ENCODE data around the gene FRMD3. TPM values are rescaled to one million over a fixed set of nuclear protein-coding genes. Genes with fewer than 3 reads are reported as not detected.

The FRMD3 gene
- total RNA-seq, 1 experiment from 2014 or later, result 14.5 TPM

DNA sequence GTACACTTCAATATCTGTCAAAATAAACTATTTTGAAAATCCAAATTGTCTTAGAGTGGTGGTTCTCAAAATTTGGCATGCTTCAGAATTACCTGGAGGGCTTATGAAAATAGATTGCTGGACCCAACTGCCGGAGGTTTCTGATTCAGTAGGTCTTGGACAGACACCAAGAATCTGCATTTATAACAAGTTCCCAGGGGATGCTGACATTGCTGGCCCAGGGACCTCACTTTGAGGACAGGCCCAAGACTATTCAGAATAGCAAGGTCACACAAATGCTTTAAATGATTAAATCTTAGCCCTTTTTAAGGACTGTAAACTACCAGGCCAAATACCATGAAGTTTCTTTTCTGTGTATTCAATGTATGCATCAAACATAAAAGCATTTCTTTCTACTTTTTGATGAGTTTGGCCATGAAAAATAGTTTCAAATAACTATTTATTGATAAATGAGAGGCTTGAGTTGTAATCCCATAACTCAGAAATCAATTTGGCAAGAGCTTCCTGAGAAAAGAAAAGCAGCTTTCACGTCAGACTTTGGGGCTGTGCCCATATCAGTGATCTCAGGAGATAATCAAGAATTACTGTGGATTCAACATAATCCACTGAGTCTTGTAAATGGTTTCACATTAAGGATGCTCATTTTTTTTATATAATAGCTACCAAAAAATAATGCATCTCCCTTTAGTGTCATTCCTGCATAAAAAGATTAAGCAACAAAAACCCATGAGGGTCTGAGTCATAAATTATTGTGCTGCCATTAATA lies 191.4 kb downstream of the FRMD3 start:
- in situ Hi-C loops (cut with HindIII; ENCODE audit: low pct_unique_long_range_greater_than_20kb, low sequenced_read_pairs), result no loop called here
- ChIA-PET CTCF (interaction anchor here (0.5 kb wide), 1 partner anchor 191 kb away, joined by 3 read pairs; no protein-coding TSS in a partner anchor), POLR2A (no interaction called here)
- Histone ChIP-seq H3K9me3 (ENCODE audit: control insufficient read depth, insufficient read depth, low read depth, low read length) (no peaks in the 10 kb centered on the region), H3K4me1 (ENCODE audit: control insufficient read depth, insufficient read depth, low read length) (no peaks in the 10 kb centered on the region), H3K36me3 (ENCODE audit: control insufficient read depth, insufficient read depth, low read length) (no peaks in the 10 kb centered on the region; the same call in 1 of the 2 replicates), H3K27ac (ENCODE audit: low read length) (no peak overlapping the region), H3K4me3 (ENCODE audit: low read depth in 2 of 2, low read length in 2 of 2) (no peak overlapping the region), H3K27me3 (ENCODE audit: control insufficient read depth, insufficient read depth, low read length) (no peaks in the 10 kb centered on the region)
- TF ChIP-seq TCF7L2 (IDR thresholded peaks at IDR 0.05; ENCODE audit: low read depth, low read length), result no peak
- TF ChIP-seq, protein P1, sequence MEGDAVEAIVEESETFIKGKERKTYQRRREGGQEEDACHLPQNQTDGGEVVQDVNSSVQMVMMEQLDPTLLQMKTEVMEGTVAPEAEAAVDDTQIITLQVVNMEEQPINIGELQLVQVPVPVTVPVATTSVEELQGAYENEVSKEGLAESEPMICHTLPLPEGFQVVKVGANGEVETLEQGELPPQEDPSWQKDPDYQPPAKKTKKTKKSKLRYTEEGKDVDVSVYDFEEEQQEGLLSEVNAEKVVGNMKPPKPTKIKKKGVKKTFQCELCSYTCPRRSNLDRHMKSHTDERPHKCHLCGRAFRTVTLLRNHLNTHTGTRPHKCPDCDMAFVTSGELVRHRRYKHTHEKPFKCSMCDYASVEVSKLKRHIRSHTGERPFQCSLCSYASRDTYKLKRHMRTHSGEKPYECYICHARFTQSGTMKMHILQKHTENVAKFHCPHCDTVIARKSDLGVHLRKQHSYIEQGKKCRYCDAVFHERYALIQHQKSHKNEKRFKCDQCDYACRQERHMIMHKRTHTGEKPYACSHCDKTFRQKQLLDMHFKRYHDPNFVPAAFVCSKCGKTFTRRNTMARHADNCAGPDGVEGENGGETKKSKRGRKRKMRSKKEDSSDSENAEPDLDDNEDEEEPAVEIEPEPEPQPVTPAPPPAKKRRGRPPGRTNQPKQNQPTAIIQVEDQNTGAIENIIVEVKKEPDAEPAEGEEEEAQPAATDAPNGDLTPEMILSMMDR (IDR thresholded peaks at IDR 0.05), result no peak
- TF ChIP-seq, protein P2, sequence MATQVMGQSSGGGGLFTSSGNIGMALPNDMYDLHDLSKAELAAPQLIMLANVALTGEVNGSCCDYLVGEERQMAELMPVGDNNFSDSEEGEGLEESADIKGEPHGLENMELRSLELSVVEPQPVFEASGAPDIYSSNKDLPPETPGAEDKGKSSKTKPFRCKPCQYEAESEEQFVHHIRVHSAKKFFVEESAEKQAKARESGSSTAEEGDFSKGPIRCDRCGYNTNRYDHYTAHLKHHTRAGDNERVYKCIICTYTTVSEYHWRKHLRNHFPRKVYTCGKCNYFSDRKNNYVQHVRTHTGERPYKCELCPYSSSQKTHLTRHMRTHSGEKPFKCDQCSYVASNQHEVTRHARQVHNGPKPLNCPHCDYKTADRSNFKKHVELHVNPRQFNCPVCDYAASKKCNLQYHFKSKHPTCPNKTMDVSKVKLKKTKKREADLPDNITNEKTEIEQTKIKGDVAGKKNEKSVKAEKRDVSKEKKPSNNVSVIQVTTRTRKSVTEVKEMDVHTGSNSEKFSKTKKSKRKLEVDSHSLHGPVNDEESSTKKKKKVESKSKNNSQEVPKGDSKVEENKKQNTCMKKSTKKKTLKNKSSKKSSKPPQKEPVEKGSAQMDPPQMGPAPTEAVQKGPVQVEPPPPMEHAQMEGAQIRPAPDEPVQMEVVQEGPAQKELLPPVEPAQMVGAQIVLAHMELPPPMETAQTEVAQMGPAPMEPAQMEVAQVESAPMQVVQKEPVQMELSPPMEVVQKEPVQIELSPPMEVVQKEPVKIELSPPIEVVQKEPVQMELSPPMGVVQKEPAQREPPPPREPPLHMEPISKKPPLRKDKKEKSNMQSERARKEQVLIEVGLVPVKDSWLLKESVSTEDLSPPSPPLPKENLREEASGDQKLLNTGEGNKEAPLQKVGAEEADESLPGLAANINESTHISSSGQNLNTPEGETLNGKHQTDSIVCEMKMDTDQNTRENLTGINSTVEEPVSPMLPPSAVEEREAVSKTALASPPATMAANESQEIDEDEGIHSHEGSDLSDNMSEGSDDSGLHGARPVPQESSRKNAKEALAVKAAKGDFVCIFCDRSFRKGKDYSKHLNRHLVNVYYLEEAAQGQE (IDR thresholded peaks at IDR 0.05; ENCODE audit: insufficient read depth in 1 of 2, low read depth in 2 of 2, low read length in 1 of 2), result no peak
- TF ChIP-seq POLR2AphosphoS5 (IDR thresholded peaks at IDR 0.05; ENCODE audit: low read depth, low read length), result no peak
- TF ChIP-seq SIN3A (IDR thresholded peaks at IDR 0.05; ENCODE audit: borderline replicate concordance, insufficient read depth, low read depth, low read length), result no peak
- intact Hi-C loops (cut with micrococcal nuclease; ENCODE audit: unreplicated experiment), result no loop called here
- ATAC-seq (no peak), DNase-seq (ENCODE audit: low read depth, low spot score) (no peak)
- BruUV-seq (replicated peaks), result no TSS peak

DNA sequence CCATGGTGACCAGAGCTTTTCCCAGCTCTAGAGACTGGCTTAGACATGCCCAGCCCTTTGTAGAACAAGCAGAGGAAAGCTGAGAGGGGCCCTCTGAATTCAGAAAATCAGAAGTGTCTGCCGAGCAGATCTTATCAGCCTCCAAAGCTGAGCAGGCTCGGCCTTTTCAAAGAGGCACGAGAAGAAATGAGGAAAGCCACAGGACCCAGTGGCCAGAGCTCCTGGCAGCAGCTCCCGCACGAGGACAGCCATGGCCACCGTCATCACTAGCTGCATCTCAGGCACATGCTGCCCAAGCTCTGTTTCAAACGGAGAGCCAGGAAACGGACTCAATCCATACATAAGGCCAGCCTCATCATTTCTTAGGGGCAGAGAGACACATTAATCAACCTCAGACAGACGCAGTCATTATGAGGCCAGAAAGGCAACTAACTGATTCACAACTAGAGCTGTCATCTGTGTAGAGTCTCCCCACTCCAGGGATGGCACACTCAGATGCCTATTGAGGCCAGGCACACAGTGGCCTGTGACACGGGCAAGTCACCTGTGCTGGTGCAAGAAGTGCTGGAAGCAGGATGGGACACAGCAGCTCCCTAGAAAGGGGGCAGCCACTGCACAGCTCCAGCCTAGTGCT lies 194.7 kb downstream of the FRMD3 start:
- intact Hi-C loops (cut with micrococcal nuclease; ENCODE audit: unreplicated experiment), result no loop called here
- no peak for DNase-seq (ENCODE audit: low read depth, low spot score)
- Histone ChIP-seq H3K4me1 (ENCODE audit: control insufficient read depth, insufficient read depth, low read length) (no peaks in the 10 kb centered on the region), H3K27me3 (ENCODE audit: control insufficient read depth, insufficient read depth, low read length) (no peaks in the 10 kb centered on the region), H3K27ac (ENCODE audit: low read length) (no peak overlapping the region), H3K4me3 (ENCODE audit: low read depth in 2 of 2, low read length in 2 of 2) (no peak overlapping the region), H3K9me3 (ENCODE audit: control insufficient read depth, insufficient read depth, low read depth, low read length) (no peaks in the 10 kb centered on the region), H3K36me3 (ENCODE audit: control insufficient read depth, insufficient read depth, low read length) (no peaks in the 10 kb centered on the region; the same call in 1 of the 2 replicates)
- ChIA-PET POLR2A (no interaction called here), CTCF (interaction anchor here (1.4 kb wide), 1 partner anchor 201 kb away, joined by 3 read pairs; no protein-coding TSS in a partner anchor)
- in situ Hi-C loops (cut with HindIII; ENCODE audit: low pct_unique_long_range_greater_than_20kb, low sequenced_read_pairs), result no loop called here
- no TSS peak for BruUV-seq (replicated peaks)
- no peak for ATAC-seq
- TF ChIP-seq, protein P2 (IDR thresholded peaks at IDR 0.05; ENCODE audit: insufficient read depth in 1 of 2, low read depth in 2 of 2, low read length in 1 of 2), result no peak
- no peak for TF ChIP-seq POLR2AphosphoS5 (IDR thresholded peaks at IDR 0.05; ENCODE audit: low read depth, low read length)
- no peak for TF ChIP-seq TCF7L2 (IDR thresholded peaks at IDR 0.05; ENCODE audit: low read depth, low read length)
- no peak for TF ChIP-seq SIN3A (IDR thresholded peaks at IDR 0.05; ENCODE audit: borderline replicate concordance, insufficient read depth, low read depth, low read length)
- TF ChIP-seq, protein P1 (IDR thresholded peaks at IDR 0.05), result no peak

Data from Panc1 (cell line).